ENCODE measurements around the gene GLDN.

The GLDN gene

DNA sequence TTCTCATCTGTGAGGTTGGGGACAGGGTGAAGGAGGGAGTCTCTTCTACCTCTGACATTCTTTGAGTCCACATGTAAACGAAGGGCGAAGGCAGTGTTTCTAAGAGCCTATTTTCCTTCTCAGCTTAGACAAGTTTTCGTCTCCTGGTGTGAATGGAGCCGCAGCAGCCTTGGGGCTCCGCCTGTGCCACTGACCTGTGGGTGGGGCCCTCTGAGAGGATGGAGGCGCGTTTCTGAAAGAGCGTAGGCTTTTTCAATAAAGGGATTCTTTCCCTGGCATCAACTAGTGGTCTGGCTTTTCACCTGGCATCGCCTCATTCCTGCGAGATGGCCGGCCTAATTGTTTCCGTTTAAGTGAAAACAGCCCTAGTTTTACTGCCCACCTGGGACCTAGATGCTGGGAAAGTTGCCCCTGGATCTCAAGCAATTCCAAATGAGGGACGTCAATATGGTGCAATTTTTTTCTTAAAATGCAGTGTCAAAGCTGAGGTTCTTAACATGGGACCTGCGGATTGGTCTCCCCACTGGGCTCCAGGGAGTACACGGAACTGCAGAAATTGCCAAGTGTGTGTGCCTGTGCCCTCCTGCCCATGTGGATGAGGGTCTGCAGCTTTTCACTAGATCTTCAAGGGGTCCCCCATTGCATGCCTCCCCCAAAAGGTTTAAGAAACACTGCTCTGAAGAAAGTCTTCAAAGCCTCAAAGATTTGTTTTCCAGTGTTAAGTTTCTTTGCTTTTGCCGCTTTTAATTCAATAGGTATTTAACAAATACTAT lies 958 bp downstream of the GLDN start:
- peaks cover 69% of the 10 kb centered on the region for H3K27me3 ChIP-seq (ENCODE audit: insufficient read depth, low read length)
- no peaks in the 10 kb centered on the region for H3K9me3 ChIP-seq (ENCODE audit: insufficient read depth, low read depth, low read length)
- peaks cover 3% of the 10 kb centered on the region; the same call in 1 of the 2 replicates for H3K4me1 ChIP-seq (ENCODE audit: insufficient read depth, low read length)
- H3K4me3 ChIP-seq (ENCODE audit: low read length): peak overlapping the region; percentile 54
- peak overlapping the region; percentile 17; the same call in 1 of the 2 replicates for H3K9ac ChIP-seq (ENCODE audit: low read depth, low read length)
- H3K36me3 ChIP-seq (ENCODE audit: insufficient read depth, low read length): no peaks in the 10 kb centered on the region
- 63% methylated on average over 16 of the region's 16 CpGs for WGBS
- H3K27ac ChIP-seq (ENCODE audit: low read depth, low read length): no peak overlapping the region

DNA sequence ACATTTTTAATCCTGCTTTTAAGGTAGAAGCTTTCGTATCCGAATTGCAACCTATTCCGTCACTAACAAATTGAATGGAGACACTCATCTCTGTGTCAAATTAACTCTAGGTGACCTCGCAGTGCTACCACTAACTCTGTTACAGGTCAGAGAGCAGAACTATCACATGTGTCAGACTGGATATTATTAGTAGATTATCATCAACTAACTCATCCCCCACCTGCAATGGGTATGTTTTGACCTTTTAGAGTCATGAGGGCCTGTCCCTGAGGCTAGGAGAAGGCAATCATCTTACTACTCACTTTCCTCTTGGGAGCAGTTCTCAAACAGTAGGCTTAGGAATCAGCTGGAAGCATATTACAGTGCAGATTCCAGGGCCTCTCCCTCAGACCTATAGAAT lies 2.0 kb downstream of the GLDN start:
- no peak overlapping the region for H3K9ac ChIP-seq (ENCODE audit: low read depth, low read length)
- H3K4me3 ChIP-seq (ENCODE audit: low read length): no peak overlapping the region
- 96% methylated on average over 4 of the region's 4 CpGs for WGBS
- H3K9me3 ChIP-seq (ENCODE audit: insufficient read depth, low read depth, low read length): no peaks in the 10 kb centered on the region
- peaks cover 3% of the 10 kb centered on the region; the same call in 1 of the 2 replicates for H3K4me1 ChIP-seq (ENCODE audit: insufficient read depth, low read length)
- H3K27me3 ChIP-seq (ENCODE audit: insufficient read depth, low read length): peaks cover 65% of the 10 kb centered on the region
- H3K36me3 ChIP-seq (ENCODE audit: insufficient read depth, low read length): no peaks in the 10 kb centered on the region
- no peak overlapping the region for H3K27ac ChIP-seq (ENCODE audit: low read depth, low read length)

DNA sequence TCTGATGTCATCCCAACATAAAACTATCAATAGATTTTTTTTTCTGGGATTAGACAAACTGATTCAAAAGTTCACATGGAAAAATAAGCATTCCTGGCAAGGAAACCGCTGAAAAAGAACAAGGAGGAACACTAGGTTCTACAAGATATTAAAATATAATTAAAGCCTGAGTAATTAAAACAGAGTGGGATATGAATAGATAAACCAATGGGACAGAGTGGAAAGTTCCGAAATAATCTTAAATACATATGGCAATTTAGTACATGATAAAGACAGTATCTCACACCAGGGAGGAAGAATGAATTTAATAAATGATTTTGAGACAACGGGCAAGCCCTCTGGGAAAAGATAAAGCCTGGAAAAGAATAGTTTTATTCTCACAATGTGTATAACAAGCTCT lies 4.7 kb downstream of the GLDN start:
- no CpG with 5 or more reads among the region's 3 CpGs for WGBS
- no peak overlapping the region for H3K27ac ChIP-seq (ENCODE audit: low read depth, low read length)
- no peaks in the 10 kb centered on the region for H3K36me3 ChIP-seq (ENCODE audit: insufficient read depth, low read length)
- no peak overlapping the region for H3K4me3 ChIP-seq (ENCODE audit: low read length)
- H3K27me3 ChIP-seq (ENCODE audit: insufficient read depth, low read length): peaks cover 41% of the 10 kb centered on the region
- H3K9me3 ChIP-seq (ENCODE audit: insufficient read depth, low read depth, low read length): no peaks in the 10 kb centered on the region
- H3K4me1 ChIP-seq (ENCODE audit: insufficient read depth, low read length): peaks cover 3% of the 10 kb centered on the region; the same call in 1 of the 2 replicates
- no peak overlapping the region for H3K9ac ChIP-seq (ENCODE audit: low read depth, low read length)

- Histone ChIP-seq H3K36me3 (ENCODE audit: insufficient read depth, low read length) (no peaks in the 10 kb centered on the region), H3K27me3 (ENCODE audit: insufficient read depth, low read length) (peaks cover 15% of the 10 kb centered on the region), H3K9ac (ENCODE audit: low read depth, low read length) (no peak overlapping the region), H3K4me1 (ENCODE audit: insufficient read depth, low read length) (no peaks in the 10 kb centered on the region), H3K27ac (ENCODE audit: low read depth, low read length) (no peak overlapping the region), H3K4me3 (ENCODE audit: low read length) (no peak overlapping the region), H3K9me3 (ENCODE audit: insufficient read depth, low read depth, low read length) (no peaks in the 10 kb centered on the region)
- WGBS: 95% methylated on average over 5 of the region's 5 CpGs
These were observed 7.2 kb downstream of the GLDN start for GRCh38 chr15:51348688-51349087.

DNA sequence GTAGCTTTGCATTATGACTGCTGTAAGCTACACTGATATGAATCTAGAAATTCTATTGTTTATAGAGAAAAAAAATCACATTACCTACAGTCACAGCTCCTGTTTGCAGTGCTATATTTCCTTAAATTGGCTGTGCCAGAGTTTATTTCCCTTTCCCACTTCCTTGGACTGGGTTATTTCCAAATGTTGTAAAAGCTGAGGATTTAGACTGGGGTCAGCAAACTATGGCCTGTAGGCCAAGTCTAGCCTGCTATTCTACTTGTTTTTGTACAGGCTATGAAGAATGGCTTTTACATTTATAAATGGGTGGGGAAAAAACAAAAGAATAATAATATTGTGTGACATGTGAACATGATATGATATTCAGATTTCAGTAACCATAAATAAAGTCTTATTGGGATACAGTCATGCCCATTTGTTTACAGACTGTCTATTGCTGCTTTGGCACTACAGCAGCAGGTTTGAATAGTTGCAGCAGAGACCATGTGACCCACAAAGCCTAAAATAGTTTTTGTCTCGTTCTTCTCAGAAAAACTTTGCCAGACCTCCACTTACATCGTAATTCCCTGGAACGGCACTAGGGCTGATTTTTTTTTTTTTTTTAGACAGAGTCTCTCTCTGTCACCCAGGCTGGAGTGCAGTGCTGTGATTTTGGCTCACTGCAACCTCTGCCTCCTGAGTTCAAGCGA lies 7.8 kb downstream of the GLDN start:
- no peak overlapping the region for H3K27ac ChIP-seq (ENCODE audit: low read depth, low read length)
- H3K27me3 ChIP-seq (ENCODE audit: insufficient read depth, low read length): peaks cover 9% of the 10 kb centered on the region
- 94% methylated on average over 4 of the region's 4 CpGs for WGBS
- H3K4me1 ChIP-seq (ENCODE audit: insufficient read depth, low read length): no peaks in the 10 kb centered on the region
- no peaks in the 10 kb centered on the region for H3K9me3 ChIP-seq (ENCODE audit: insufficient read depth, low read depth, low read length)
- no peaks in the 10 kb centered on the region for H3K36me3 ChIP-seq (ENCODE audit: insufficient read depth, low read length)
- H3K9ac ChIP-seq (ENCODE audit: low read depth, low read length): no peak overlapping the region
- H3K4me3 ChIP-seq (ENCODE audit: low read length): no peak overlapping the region

GRCh38 chr15:51350723-51351122 lies 9.3 kb downstream of the GLDN start:
- Histone ChIP-seq H3K27me3 (ENCODE audit: insufficient read depth, low read length) (no peaks in the 10 kb centered on the region), H3K9me3 (ENCODE audit: insufficient read depth, low read depth, low read length) (no peaks in the 10 kb centered on the region), H3K4me3 (ENCODE audit: low read length) (no peak overlapping the region), H3K27ac (ENCODE audit: low read depth, low read length) (no peak overlapping the region), H3K4me1 (ENCODE audit: insufficient read depth, low read length) (no peaks in the 10 kb centered on the region), H3K9ac (ENCODE audit: low read depth, low read length) (no peak overlapping the region), H3K36me3 (ENCODE audit: insufficient read depth, low read length) (no peaks in the 10 kb centered on the region)
- WGBS: 94% methylated on average over 3 of the region's 3 CpGs

DNA sequence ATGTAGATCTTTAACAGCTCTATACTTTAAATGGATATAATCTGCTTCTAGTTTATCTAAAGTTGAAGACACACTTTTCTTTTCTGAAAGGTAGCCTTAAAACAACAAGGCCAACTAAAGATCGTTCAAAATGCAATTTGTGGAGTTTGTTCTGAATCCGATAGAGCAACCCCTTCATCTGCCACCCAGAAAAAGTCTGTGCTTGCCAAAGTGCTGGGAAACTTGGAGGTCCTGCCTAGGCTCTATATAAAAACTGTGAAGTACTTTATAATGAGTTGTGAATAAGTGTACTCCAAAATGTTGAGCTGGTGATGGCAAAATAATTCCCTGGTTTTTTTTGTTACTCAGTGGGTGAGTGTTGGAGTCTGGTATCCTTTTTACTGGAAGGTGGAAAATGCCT lies 12.5 kb downstream of the GLDN start:
- H3K27me3 ChIP-seq (ENCODE audit: insufficient read depth, low read length): no peaks in the 10 kb centered on the region
- WGBS: 90% methylated on average over 2 of the region's 2 CpGs
- no peaks in the 10 kb centered on the region for H3K9me3 ChIP-seq (ENCODE audit: insufficient read depth, low read depth, low read length)
- no peaks in the 10 kb centered on the region for H3K4me1 ChIP-seq (ENCODE audit: insufficient read depth, low read length)
- no peaks in the 10 kb centered on the region for H3K36me3 ChIP-seq (ENCODE audit: insufficient read depth, low read length)
- no peak overlapping the region for H3K9ac ChIP-seq (ENCODE audit: low read depth, low read length)
- no peak overlapping the region for H3K4me3 ChIP-seq (ENCODE audit: low read length)
- no peak overlapping the region for H3K27ac ChIP-seq (ENCODE audit: low read depth, low read length)

- Histone ChIP-seq H3K27me3 (ENCODE audit: insufficient read depth, low read length) (no peaks in the 10 kb centered on the region), H3K9ac (ENCODE audit: low read depth, low read length) (no peak overlapping the region), H3K27ac (ENCODE audit: low read depth, low read length) (no peak overlapping the region), H3K4me3 (ENCODE audit: low read length) (no peak overlapping the region), H3K4me1 (ENCODE audit: insufficient read depth, low read length) (no peaks in the 10 kb centered on the region), H3K9me3 (ENCODE audit: insufficient read depth, low read depth, low read length) (no peaks in the 10 kb centered on the region), H3K36me3 (ENCODE audit: insufficient read depth, low read length) (no peaks in the 10 kb centered on the region)
- WGBS: 96% methylated on average over 1 of the region's 1 CpG
These were observed 13.6 kb downstream of the GLDN start for GRCh38 chr15:51355096-51355495.

- WGBS: 96% methylated on average over 5 of the region's 5 CpGs
These were observed 14.7 kb downstream of the GLDN start for GRCh38 chr15:51356147-51356546.

GRCh38 chr15:51356983-51357382 lies 15.5 kb downstream of the GLDN start:
- Histone ChIP-seq H3K27me3 (ENCODE audit: insufficient read depth, low read length) (no peaks in the 10 kb centered on the region), H3K4me3 (ENCODE audit: low read length) (no peak overlapping the region), H3K9me3 (ENCODE audit: insufficient read depth, low read depth, low read length) (no peaks in the 10 kb centered on the region), H3K9ac (ENCODE audit: low read depth, low read length) (no peak overlapping the region), H3K27ac (ENCODE audit: low read depth, low read length) (no peak overlapping the region), H3K4me1 (ENCODE audit: insufficient read depth, low read length) (no peaks in the 10 kb centered on the region), H3K36me3 (ENCODE audit: insufficient read depth, low read length) (no peaks in the 10 kb centered on the region)
- WGBS: 96% methylated on average over 6 of the region's 6 CpGs

More at GRCh38 chr15:51356147-51356546, 14.7 kb downstream of the GLDN start:
- H3K36me3 ChIP-seq (ENCODE audit: insufficient read depth, low read length): no peaks in the 10 kb centered on the region
- no peak overlapping the region for H3K9ac ChIP-seq (ENCODE audit: low read depth, low read length)
- H3K4me1 ChIP-seq (ENCODE audit: insufficient read depth, low read length): no peaks in the 10 kb centered on the region
- H3K27me3 ChIP-seq (ENCODE audit: insufficient read depth, low read length): no peaks in the 10 kb centered on the region
- no peak overlapping the region for H3K27ac ChIP-seq (ENCODE audit: low read depth, low read length)
- H3K4me3 ChIP-seq (ENCODE audit: low read length): no peak overlapping the region
- no peaks in the 10 kb centered on the region for H3K9me3 ChIP-seq (ENCODE audit: insufficient read depth, low read depth, low read length)

DNA sequence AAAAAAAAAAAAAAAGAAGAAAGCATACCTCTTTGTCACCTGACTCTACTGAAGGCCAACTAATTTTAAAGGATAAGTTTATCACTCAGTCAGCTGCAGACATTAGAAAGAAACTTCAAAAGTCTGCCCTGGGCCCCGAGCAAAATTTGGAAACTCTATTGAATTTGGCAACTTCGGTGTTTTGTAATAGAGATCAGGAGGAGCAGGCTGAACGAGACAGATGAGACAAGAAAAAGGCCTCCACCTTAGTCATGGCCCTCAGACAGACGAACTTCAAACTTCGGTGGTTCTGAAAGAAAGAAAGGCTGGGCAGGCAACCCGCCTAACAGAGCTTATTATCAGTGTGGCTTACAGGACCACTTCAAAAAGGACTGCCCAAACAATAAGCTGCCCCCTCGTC lies 18.5 kb downstream of the GLDN start:
- Histone ChIP-seq H3K27ac (ENCODE audit: low read depth, low read length) (no peak overlapping the region), H3K27me3 (ENCODE audit: insufficient read depth, low read length) (no peaks in the 10 kb centered on the region), H3K9me3 (ENCODE audit: insufficient read depth, low read depth, low read length) (no peaks in the 10 kb centered on the region), H3K36me3 (ENCODE audit: insufficient read depth, low read length) (no peaks in the 10 kb centered on the region), H3K4me3 (ENCODE audit: low read length) (no peak overlapping the region), H3K9ac (ENCODE audit: low read depth, low read length) (no peak overlapping the region), H3K4me1 (ENCODE audit: insufficient read depth, low read length) (peaks cover 7% of the 10 kb centered on the region; the same call in 1 of the 2 replicates)
- WGBS: 94% methylated on average over 7 of the region's 7 CpGs

Data from HUES64 (cell line).